ENCODE results near the gene PRUNE1.
A peak's percentile ranks its signal among the peaks of the same experiment; 100 is the strongest.

PRUNE1 gene

GRCh38 chr1:151008244-151009205 is at the start of gene PRUNE1:
Gene PRUNE1, plus strand, starts transcription at chr1:151008449. Its CDS starts 184 bp downstream, at chr1:151008633.
- DNase-seq: peak; percentile 96 to 97

GRCh38 chr1:150960646-150961045 is 47.6 kb upstream of the PRUNE1 start:
- no peak for DNase-seq

GRCh38 chr1:150961756-150962155 is 46.5 kb upstream of the PRUNE1 start:
- DNase-seq: no peak

GRCh38 chr1:150963321-150964163 is 44.7 kb upstream of the PRUNE1 start:
- no peak for DNase-seq

- DNase-seq: no peak
Measured at GRCh38 chr1:150964164-150964489, 44.1 kb upstream of the PRUNE1 start.

- DNase-seq: no peak
Measured at GRCh38 chr1:150965605-150966004, 42.6 kb upstream of the PRUNE1 start.

- DNase-seq: no peak
Measured at GRCh38 chr1:150966011-150966410, 42.2 kb upstream of the PRUNE1 start.

GRCh38 chr1:150967936-150968335 is 40.3 kb upstream of the PRUNE1 start:
- no peak for DNase-seq

GRCh38 chr1:150968491-150968890 is 39.8 kb upstream of the PRUNE1 start:
- DNase-seq: no peak

GRCh38 chr1:150969626-150970025 is 38.6 kb upstream of the PRUNE1 start:
- no peak for DNase-seq

GRCh38 chr1:150970808-150971582 is 37.3 kb upstream of the PRUNE1 start:
- no peak for DNase-seq

GRCh38 chr1:150971583-150972416 is 36.4 kb upstream of the PRUNE1 start:
- DNase-seq: no peak

- DNase-seq: no peak
Measured at GRCh38 chr1:150972417-150972940, 35.8 kb upstream of the PRUNE1 start.

- peak; percentile 40 for DNase-seq
Measured at GRCh38 chr1:150973258-150973835, 34.9 kb upstream of the PRUNE1 start.

GRCh38 chr1:150973836-150974579 is 34.2 kb upstream of the PRUNE1 start:
- DNase-seq: peak; percentile 69 to 73

- peak; percentile 73 to 80 for DNase-seq
Measured at GRCh38 chr1:150974580-150975478, 33.4 kb upstream of the PRUNE1 start, which contains the start of gene CERS2. Gene CERS2, minus strand, starts transcription at chr1:150974835. Its CDS starts 5,745 bp downstream, at chr1:150969090.

- no peak for DNase-seq
Measured at GRCh38 chr1:150976401-150976821, 31.8 kb upstream of the PRUNE1 start.

- peak; percentile 85 to 88 for DNase-seq
Measured at GRCh38 chr1:150976879-150977694, 31.2 kb upstream of the PRUNE1 start.

Measured in activated T-cell treated with anti-CD3 and anti-CD28 coated beads, Interleukin-2, amount 50 U/mL, for 48 hours (primary cell).